ENCODE data around the gene SLC35B2.

Gene SLC35B2

GRCh38 chr6:44234101-44235025 is 23.0 kb downstream of the SLC35B2 start:
- DNase-seq = peak; percentile 33 to 56

GRCh38 chr6:44233567-44234100 is 23.7 kb downstream of the SLC35B2 start:
- no peak for DNase-seq

- no peak for DNase-seq
Observed at GRCh38 chr6:44232676-44233566, 24.4 kb downstream of the SLC35B2 start.

- DNase-seq = peak in 1 of 2 donors; percentile 48
Observed at GRCh38 chr6:44231426-44231825, 25.9 kb downstream of the SLC35B2 start.

- DNase-seq = no peak
Observed at GRCh38 chr6:44230034-44230675, 27.2 kb downstream of the SLC35B2 start.

- DNase-seq = peak; percentile 52 to 77
Observed at GRCh38 chr6:44229376-44230033, 27.8 kb downstream of the SLC35B2 start.

- DNase-seq = peak in 1 of 2 donors; percentile 56
Observed at GRCh38 chr6:44228836-44229235, 28.5 kb downstream of the SLC35B2 start.

GRCh38 chr6:44228433-44228832 is 28.9 kb downstream of the SLC35B2 start:
- DNase-seq = no peak

- no peak for DNase-seq
Observed at GRCh38 chr6:44228031-44228430, 29.3 kb downstream of the SLC35B2 start.

- no peak for DNase-seq
Observed at GRCh38 chr6:44227148-44227793, 30.1 kb downstream of the SLC35B2 start.

- DNase-seq = no peak
Observed at GRCh38 chr6:44226368-44227147, 30.8 kb downstream of the SLC35B2 start.

GRCh38 chr6:44225579-44226325 is 31.6 kb downstream of the SLC35B2 start:
- DNase-seq = no peak

GRCh38 chr6:44224965-44225305 is 32.4 kb downstream of the SLC35B2 start:
- no peak for DNase-seq

GRCh38 chr6:44224029-44224964 is 33.0 kb downstream of the SLC35B2 start:
- DNase-seq = no peak

GRCh38 chr6:44223319-44224028 is 33.9 kb downstream of the SLC35B2 start, which contains the start of gene SLC29A1:
Gene SLC29A1 (plus strand): TSS chr6:44223595. CDS start chr6:44227314, 3,719 bp downstream.
- DNase-seq = peak; percentile 48 to 54

- DNase-seq = no peak
Observed at GRCh38 chr6:44222486-44223318, 34.6 kb downstream of the SLC35B2 start.

GRCh38 chr6:44221961-44222335 is 35.4 kb downstream of the SLC35B2 start:
- DNase-seq = no peak

All from inflammatory macrophage (primary cell).